ENCODE measurements around the gene PLCB3.

- TF ChIP-seq CTCF (IDR thresholded peaks at IDR 0.05; ENCODE audit: insufficient read depth, low read length) (no peak), SPI1 (IDR thresholded peaks at IDR 0.05; ENCODE audit: borderline replicate concordance, low read depth) (no peak), GABPA (IDR thresholded peaks at IDR 0.05; ENCODE audit: low read depth) (no peak), POLR2AphosphoS5 (IDR thresholded peaks at IDR 0.05; ENCODE audit: low read depth) (no peak)
Observed at GRCh38 chr11:64288353-64288750, 37.0 kb downstream of the PLCB3 start.

Measured in HL-60 (cell line).